OCI-LY7 (cell line): Measurements from ENCODE around the gene POU2AF2.

Experiments used
- CTCF ChIP-seq: fragments of 200-600 bp; sonication (generic); conservative IDR thresholded peaks from 2 replicates; pipeline ENCODE4 v1.5.1; 2014; ENCODE audit warnings: mild to moderate bottlenecking, antibody characterized with exemption, low read length, moderate library complexity, mixed read lengths
- EZH2phosphoT487 ChIP-seq: fragments of 200-600 bp; sonication (generic); IDR thresholded peaks from 2 replicates; pipeline ENCODE4 v1.6.1; 2018; ENCODE audit warnings: low read depth, borderline replicate concordance, mild to moderate bottlenecking, mixed run types, antibody characterized with exemption, low read length, moderate library complexity, mixed read lengths

GRCh38 chr11:111225881-111226280 is 19.6 kb upstream of the POU2AF2 start:
- no peak for TF ChIP-seq CTCF
- TF ChIP-seq EZH2phosphoT487: no peak
